ENCODE measurements around the gene CRYBG2. TPM values are rescaled to one million over a fixed set of nuclear protein-coding genes. Genes with fewer than 3 reads are reported as not detected.

The CRYBG2 gene
- total and polyA plus RNA-seq, 12 donors = 0.03 to 0.64 TPM; not detected in 10

DNA sequence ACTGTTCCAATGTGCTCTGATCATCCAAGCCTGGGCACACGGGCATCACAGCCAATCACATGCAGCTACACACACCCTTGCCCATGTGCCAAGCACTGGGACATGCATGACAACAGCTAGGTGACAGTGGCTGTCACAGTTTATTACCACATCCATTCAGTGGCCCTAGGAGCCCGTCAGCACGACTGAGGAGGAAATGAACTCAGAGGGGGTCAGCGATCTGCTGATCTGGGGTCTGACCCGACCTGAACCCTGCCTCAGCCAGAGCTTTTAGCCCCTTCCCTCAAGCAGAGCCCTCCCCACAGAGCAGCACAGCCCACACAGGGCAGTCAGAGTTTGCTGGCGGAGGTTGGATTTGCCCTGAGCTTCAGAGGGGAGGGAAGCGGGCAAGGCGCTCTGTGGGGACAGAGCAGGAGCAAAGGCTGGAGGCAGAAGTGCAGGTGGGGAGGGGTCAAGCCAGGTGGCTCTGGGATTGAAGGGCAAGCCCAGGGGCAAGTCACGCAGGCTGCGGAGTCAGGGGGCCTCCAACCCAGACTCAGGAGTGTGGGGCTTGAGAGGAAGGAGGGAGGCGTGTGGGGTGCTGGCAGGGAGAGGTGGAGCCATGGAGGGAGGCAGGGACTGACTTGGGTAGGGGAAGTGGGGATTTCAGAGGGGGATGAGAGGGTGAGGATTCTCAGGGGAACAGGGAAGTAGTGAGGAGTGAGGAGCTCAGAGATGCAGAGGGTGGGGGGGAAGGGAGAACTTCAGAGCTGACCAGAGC, 63.6 kb downstream of the CRYBG2 start:
- WGBS, 2 donors = 81 to 86% methylated on average over 11 of the region's 11 CpGs
- peak overlapping the region in 5 of 10 donors; percentile 46 to 98 (median 62) for H3K27ac ChIP-seq
- ATAC-seq (peak in 3 of 8 donors; percentile 1 to 11 (median 9)), DNase-seq (no peak)
- TF ChIP-seq, protein P1, sequence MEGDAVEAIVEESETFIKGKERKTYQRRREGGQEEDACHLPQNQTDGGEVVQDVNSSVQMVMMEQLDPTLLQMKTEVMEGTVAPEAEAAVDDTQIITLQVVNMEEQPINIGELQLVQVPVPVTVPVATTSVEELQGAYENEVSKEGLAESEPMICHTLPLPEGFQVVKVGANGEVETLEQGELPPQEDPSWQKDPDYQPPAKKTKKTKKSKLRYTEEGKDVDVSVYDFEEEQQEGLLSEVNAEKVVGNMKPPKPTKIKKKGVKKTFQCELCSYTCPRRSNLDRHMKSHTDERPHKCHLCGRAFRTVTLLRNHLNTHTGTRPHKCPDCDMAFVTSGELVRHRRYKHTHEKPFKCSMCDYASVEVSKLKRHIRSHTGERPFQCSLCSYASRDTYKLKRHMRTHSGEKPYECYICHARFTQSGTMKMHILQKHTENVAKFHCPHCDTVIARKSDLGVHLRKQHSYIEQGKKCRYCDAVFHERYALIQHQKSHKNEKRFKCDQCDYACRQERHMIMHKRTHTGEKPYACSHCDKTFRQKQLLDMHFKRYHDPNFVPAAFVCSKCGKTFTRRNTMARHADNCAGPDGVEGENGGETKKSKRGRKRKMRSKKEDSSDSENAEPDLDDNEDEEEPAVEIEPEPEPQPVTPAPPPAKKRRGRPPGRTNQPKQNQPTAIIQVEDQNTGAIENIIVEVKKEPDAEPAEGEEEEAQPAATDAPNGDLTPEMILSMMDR (IDR thresholded peaks at IDR 0.05) = no peak
- H3K9me3 ChIP-seq = no peaks in the 10 kb centered on the region
- H3K36me3 ChIP-seq = no peaks in the 10 kb centered on the region
- H3K4me1 ChIP-seq = peaks cover 0 to 78% (median 35%) of the 10 kb centered on the region in 9 donors
- intact Hi-C loops (cut with DNase I) = no loop called here
- H3K4me3 ChIP-seq = no peak overlapping the region
- no peaks in the 10 kb centered on the region for H3K27me3 ChIP-seq

DNA sequence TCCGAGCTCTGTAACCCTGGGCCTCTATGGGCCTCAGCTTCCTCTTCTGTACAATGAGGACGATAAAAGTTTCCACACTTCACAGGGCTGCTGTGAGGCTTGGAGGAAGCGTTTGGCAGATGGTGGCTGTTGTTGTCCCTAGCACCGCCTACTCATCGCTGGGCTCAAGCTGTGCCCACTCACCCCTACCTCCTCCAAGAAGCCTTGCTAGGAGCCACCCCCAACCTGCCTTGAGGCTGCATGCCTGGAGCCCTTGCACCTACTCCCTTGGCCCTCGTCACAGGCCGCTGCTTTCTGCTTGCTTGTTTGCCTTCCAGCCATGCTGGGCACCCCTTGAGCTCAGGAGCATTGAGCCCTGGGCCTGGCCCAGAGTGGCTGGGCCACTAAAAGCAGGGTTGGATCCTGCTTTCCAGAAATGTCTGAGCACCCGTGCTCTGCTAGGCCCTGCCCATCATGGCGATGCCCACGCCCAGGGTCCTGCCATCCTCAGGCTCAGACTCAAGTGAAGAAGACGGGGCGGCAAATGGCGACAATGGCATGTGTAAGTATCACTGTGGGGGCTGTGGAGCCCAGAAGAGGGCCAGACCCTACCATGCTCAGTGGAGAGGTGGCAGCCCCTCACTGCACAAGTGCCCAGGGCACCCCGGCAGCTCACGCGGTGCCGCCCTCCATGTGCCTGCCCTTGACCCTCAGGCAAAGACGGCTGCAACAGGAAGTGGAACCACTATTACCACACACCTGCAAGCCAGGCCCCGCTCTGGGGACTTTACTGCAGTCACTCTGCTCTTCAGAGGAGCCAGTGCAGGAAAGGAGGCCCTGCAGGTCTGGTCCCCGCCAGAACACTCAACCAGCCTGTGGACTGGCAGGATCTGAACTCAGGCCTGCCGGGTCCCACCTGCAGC, 64.5 kb downstream of the CRYBG2 start:
- no peaks in the 10 kb centered on the region for H3K9me3 ChIP-seq
- no peak for DNase-seq
- WGBS, 2 donors = 90% methylated on average over 21 of the region's 21 CpGs
- no peaks in the 10 kb centered on the region for H3K27me3 ChIP-seq
- H3K4me3 ChIP-seq = no peak overlapping the region
- TF ChIP-seq, protein P1 (IDR thresholded peaks at IDR 0.05) = no peak
- H3K27ac ChIP-seq = peak overlapping the region in 7 of 10 donors; percentile 19 to 98 (median 55)
- peak in 2 of 8 donors; percentile 1 to 16 for ATAC-seq
- intact Hi-C loops (cut with DNase I) = loop anchor here in 1 of 10 donors (5.0 kb wide), 1 partner anchor 33 kb away; no protein-coding TSS in a partner anchor
- peaks cover 0 to 1% (median 0%) of the 10 kb centered on the region in 9 donors for H3K36me3 ChIP-seq
- peaks cover 3 to 87% (median 44%) of the 10 kb centered on the region in 9 donors for H3K4me1 ChIP-seq

DNA sequence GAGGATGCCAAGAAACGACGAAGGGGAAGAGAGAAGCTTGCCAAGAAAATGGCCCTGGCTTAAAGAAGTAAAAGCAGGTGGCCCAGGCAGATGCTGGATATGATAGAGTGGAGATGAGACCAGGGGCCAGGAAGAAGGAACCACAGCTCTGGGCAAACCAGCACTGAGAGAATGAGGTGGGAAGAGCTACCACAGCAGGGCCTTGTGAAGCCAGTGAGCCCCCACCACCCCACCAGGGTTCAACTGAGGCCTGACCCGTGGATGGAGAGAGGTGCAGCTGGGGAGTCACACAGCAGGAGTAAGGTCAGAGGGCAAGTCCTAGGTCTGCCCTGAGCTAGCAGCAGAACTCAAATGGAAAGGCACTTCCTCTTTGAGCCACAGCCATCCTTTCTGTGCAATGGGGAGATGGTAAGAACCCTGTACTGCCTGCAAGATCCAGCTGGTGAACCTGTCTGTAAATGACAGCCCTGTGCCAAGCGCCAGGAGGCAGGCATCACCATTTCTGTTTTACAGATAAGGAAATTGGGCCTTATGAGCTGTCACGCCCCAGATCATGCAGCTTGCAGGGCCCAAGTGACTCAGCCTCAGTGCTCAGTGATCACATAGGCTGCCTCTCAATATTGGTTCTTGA, 65.5 kb downstream of the CRYBG2 start:
- TF ChIP-seq, protein P1 (IDR thresholded peaks at IDR 0.05) = no peak
- 60 to 69% methylated on average over 5 of the region's 5 CpGs for WGBS, 2 donors
- Histone ChIP-seq H3K36me3 (peaks cover 0 to 10% (median 0%) of the 10 kb centered on the region in 9 donors), H3K4me3 (no peak overlapping the region), H3K27ac (peak overlapping the region in 9 of 10 donors; percentile 19 to 98 (median 55)), H3K9me3 (no peaks in the 10 kb centered on the region), H3K27me3 (no peaks in the 10 kb centered on the region), H3K4me1 (peaks cover 3 to 97% (median 51%) of the 10 kb centered on the region in 9 donors)
- intact Hi-C loops (cut with DNase I) = loop anchor here in 1 of 10 donors (5.0 kb wide), 1 partner anchor 34 kb away; no protein-coding TSS in a partner anchor
- DNase-seq (no peak), ATAC-seq (no peak)
